Mammary epithelial cell (primary cell): Measurements from ENCODE around the gene ITGAX.

Source experiments
- CTCF ChIP-seq, 2 donors: IDR thresholded peaks in 1 of 2; conservative IDR thresholded peaks in 1 of 2; 2 replicates each; pipeline ENCODE4 v1.5.1; 2011 to 2012; ENCODE audit warnings: inconsistent platforms in 2 of 2, low read length in 2 of 2, mild to moderate bottlenecking in 2 of 2, control low read depth in 1 of 2, low read depth in 1 of 2; ENCODE audit not compliant: insufficient read depth in 1 of 2; ENCODE audit errors: extremely low read depth in 1 of 2
- EZH2 ChIP-seq: IDR thresholded peaks from 2 replicates; pipeline ENCODE4 v1.6.1; 2012; ENCODE audit warnings: low read length, inconsistent platforms, borderline replicate concordance

DNA sequence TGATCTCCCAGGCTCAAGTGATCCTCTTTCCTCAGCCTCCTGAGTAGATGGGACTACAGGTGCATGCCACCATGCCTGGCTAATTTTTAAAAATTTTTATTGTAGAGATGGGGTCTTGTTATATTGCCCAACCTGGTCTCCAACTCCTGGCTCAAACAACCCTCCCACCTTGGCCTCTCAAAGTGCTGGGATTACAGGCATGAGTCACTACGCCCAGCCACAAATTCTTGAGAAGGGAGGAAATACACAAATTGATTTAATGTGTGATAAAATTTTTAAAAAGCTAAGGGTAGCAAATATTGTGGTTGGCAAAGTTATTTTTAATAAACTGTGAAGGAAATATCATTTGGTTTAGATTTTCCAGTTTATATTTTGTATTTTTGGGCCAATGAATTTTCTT is 47.7 kb downstream of the ITGAX start:
- TF ChIP-seq CTCF (conservative IDR thresholded peaks at IDR 0.05 in 1 of 2, IDR thresholded peaks at IDR 0.05 in 1 of 2; ENCODE audit: extremely low read depth in 1 of 2, insufficient read depth in 1 of 2, low read depth in 1 of 2, low read length in 2 of 2) (no peak), EZH2 (no peak)
